ENCODE measurements around the gene MGAT3. TPM values are rescaled to one million over a fixed set of nuclear protein-coding genes. Genes with fewer than 3 reads are reported as not detected.
A peak's percentile ranks its signal among the peaks of the same experiment; 100 is the strongest.

Gene MGAT3
- polyA plus RNA-seq, 1 of the 3 experiments (the other 2 are of a cell fraction), result 0.16 TPM

DNA sequence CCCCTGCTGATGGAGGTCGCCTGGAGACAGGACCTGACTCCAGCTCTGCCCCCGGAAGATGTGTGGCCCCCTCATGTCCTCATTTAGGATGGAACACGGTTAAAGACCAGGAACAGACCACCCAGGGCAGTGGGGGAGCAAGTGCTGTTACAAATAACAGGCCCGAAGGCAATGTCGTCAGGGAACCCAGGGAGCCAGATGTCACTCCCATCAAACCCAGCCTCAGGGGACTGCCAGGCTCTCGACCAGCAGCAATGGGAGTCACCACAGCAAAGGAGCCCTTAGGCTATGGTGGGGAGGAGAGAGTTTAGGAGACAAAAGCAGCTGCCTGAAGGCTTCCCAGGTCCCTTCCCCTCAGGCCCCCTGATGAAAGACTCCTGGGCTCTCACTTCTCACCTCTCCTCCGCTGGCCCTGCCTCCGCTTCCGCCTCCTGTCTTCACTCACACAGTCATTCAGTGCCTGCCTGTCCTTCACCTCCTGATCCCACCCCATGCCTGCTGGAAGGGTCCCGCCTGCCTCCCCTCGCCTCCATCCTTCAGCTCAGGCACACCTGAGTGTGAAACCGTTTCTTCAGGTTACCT is 71.4 kb downstream of the MGAT3 start:
- peak; percentile 20 for DNase-seq
- TF ChIP-seq NRF1 (IDR thresholded peaks at IDR 0.05; ENCODE audit: low read depth, low read length) (no peak), FOXM1 (IDR thresholded peaks at IDR 0.05; ENCODE audit: low read depth) (no peak), FOSL2 (IDR thresholded peaks at IDR 0.05; ENCODE audit: borderline replicate concordance, low read depth) (no peak), USF2 (IDR thresholded peaks at IDR 0.05; ENCODE audit: borderline replicate concordance, low read depth, low read length) (no peak), MEF2A (IDR thresholded peaks at IDR 0.05; ENCODE audit: borderline replicate concordance, low read depth) (no peak), GATA2 (CRISPR knock-in tag; IDR thresholded peaks at IDR 0.05) (no peak), SMC3 (IDR thresholded peaks at IDR 0.05; ENCODE audit: low read depth, low read length) (no peak), NFIC (IDR thresholded peaks at IDR 0.05; ENCODE audit: borderline replicate concordance) (no peak), RAD21 (IDR thresholded peaks at IDR 0.05; ENCODE audit: low read length) (no peak), JUND (IDR thresholded peaks at IDR 0.05) (no peak), SIN3A (IDR thresholded peaks at IDR 0.05; ENCODE audit: borderline replicate concordance, low read depth, low read length) (no peak), YY1 (IDR thresholded peaks at IDR 0.05; ENCODE audit: low read depth) (no peak), POLR2AphosphoS5 (IDR thresholded peaks at IDR 0.05; ENCODE audit: low read depth, low read length) (no peak), FOXJ3 (CRISPR knock-in tag; IDR thresholded peaks at IDR 0.05) (no peak), ZBTB33 (IDR thresholded peaks at IDR 0.05; ENCODE audit: borderline replicate concordance, low read depth) (no peak), RXRA (IDR thresholded peaks at IDR 0.05; ENCODE audit: borderline replicate concordance, low read depth) (no peak)
- TF ChIP-seq, protein P1, sequence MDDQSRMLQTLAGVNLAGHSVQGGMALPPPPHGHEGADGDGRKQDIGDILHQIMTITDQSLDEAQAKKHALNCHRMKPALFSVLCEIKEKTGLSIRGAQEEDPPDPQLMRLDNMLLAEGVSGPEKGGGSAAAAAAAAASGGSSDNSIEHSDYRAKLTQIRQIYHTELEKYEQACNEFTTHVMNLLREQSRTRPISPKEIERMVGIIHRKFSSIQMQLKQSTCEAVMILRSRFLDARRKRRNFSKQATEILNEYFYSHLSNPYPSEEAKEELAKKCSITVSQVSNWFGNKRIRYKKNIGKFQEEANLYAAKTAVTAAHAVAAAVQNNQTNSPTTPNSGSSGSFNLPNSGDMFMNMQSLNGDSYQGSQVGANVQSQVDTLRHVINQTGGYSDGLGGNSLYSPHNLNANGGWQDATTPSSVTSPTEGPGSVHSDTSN (IDR thresholded peaks at IDR 0.05), result no peak
- TF ChIP-seq, protein P2, sequence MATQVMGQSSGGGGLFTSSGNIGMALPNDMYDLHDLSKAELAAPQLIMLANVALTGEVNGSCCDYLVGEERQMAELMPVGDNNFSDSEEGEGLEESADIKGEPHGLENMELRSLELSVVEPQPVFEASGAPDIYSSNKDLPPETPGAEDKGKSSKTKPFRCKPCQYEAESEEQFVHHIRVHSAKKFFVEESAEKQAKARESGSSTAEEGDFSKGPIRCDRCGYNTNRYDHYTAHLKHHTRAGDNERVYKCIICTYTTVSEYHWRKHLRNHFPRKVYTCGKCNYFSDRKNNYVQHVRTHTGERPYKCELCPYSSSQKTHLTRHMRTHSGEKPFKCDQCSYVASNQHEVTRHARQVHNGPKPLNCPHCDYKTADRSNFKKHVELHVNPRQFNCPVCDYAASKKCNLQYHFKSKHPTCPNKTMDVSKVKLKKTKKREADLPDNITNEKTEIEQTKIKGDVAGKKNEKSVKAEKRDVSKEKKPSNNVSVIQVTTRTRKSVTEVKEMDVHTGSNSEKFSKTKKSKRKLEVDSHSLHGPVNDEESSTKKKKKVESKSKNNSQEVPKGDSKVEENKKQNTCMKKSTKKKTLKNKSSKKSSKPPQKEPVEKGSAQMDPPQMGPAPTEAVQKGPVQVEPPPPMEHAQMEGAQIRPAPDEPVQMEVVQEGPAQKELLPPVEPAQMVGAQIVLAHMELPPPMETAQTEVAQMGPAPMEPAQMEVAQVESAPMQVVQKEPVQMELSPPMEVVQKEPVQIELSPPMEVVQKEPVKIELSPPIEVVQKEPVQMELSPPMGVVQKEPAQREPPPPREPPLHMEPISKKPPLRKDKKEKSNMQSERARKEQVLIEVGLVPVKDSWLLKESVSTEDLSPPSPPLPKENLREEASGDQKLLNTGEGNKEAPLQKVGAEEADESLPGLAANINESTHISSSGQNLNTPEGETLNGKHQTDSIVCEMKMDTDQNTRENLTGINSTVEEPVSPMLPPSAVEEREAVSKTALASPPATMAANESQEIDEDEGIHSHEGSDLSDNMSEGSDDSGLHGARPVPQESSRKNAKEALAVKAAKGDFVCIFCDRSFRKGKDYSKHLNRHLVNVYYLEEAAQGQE (IDR thresholded peaks at IDR 0.05; ENCODE audit: low read depth, low read length), result no peak
- TF ChIP-seq, protein P3, sequence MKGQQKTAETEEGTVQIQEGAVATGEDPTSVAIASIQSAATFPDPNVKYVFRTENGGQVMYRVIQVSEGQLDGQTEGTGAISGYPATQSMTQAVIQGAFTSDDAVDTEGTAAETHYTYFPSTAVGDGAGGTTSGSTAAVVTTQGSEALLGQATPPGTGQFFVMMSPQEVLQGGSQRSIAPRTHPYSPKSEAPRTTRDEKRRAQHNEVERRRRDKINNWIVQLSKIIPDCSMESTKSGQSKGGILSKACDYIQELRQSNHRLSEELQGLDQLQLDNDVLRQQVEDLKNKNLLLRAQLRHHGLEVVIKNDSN (IDR thresholded peaks at IDR 0.05; ENCODE audit: borderline replicate concordance, low read depth), result no peak
- Histone ChIP-seq H2AFZ (ENCODE audit: low read depth) (no peak overlapping the region), H3K79me2 (ENCODE audit: insufficient read depth) (peaks cover 30% of the 10 kb centered on the region), H4K20me1 (ENCODE audit: insufficient read depth) (peaks cover 44% of the 10 kb centered on the region), H3K36me3 (replicated peaks in 1 of 2; ENCODE audit: control insufficient read depth in 1 of 2, insufficient read depth in 2 of 2, low read length in 1 of 2) (peaks cover 0 to 14% of the 10 kb centered on the region in 2 experiments), H3K4me3 (ENCODE audit: low read depth in 2 of 2, low read length in 1 of 2) (no peak overlapping the region), H3K27me3 (ENCODE audit: insufficient read depth) (no peaks in the 10 kb centered on the region), H3K4me1 (ENCODE audit: control insufficient read depth in 1 of 2, insufficient read depth in 2 of 2, low read depth in 1 of 2, low read length in 1 of 2) (peaks cover 4 to 31% of the 10 kb centered on the region in 2 experiments; a peak in 2 of 4 replicates), H3F3A (replicated peaks; ENCODE audit: insufficient read depth) (peaks cover 14% of the 10 kb centered on the region), H3K9me2 (no peaks in the 10 kb centered on the region), H3K4me2 (no peak overlapping the region), H3K9ac (no peak overlapping the region), H3K27ac (ENCODE audit: low read depth in 2 of 2, low read length in 1 of 2) (no peak overlapping the region; a peak in 1 of 4 replicates), H3K9me3 (no peaks in the 10 kb centered on the region)
- ChIA-PET POLR2A (interaction anchor here (0.9 to 1.7 kb wide), 3 partner anchors 12 to 209 kb away, joined by 3 to 9 read pairs (median 3); partner anchors contain the start of genes MIEF1 and RPL3), CTCF (interaction anchor here (0.9 to 4.7 kb wide), 15 partner anchors 8 to 509 kb away, joined by 3 to 36 read pairs (median 7); partner anchors contain the start of genes ATF4 and MIEF1)
- WGBS (ENCODE audit: low lambda C conversion rate), result 89% methylated on average over 9 of the region's 12 CpGs

Data from SK-N-SH (cell line).